GM12878 (cell line): Measurements from ENCODE around the gene PDGFB. TPM values are rescaled to one million over a fixed set of nuclear protein-coding genes. Genes with fewer than 3 reads are reported as not detected.
A peak's percentile ranks its signal among the peaks of the same experiment; 100 is the strongest.

Source experiments
- BCL11A ChIP-seq: IDR thresholded peaks from 2 replicates; pipeline ENCODE4 v1.6.1; 2011; ENCODE audit warnings: low read depth, low read length
- CREM ChIP-seq: IDR thresholded peaks from 2 replicates; pipeline ENCODE4 v1.6.1; 2014; ENCODE audit warnings: antibody characterized with exemption, low read depth
- FOXK2 ChIP-seq: fragments of 450-650 bp; IDR thresholded peaks from 2 replicates; pipeline ENCODE4 v1.6.1; 2017; ENCODE audit warnings: mild to moderate bottlenecking, moderate library complexity
- IRF5 ChIP-seq: fragments of 450-650 bp; IDR thresholded peaks from 2 replicates; pipeline ENCODE4 v1.6.1; 2017; ENCODE audit warnings: borderline replicate concordance
- KDM1A ChIP-seq: fragments of 200-600 bp; sonication (generic); IDR thresholded peaks from 2 replicates; pipeline ENCODE4 v1.6.1; 2016; ENCODE audit warnings: borderline replicate concordance
- MEF2A ChIP-seq: IDR thresholded peaks from 2 replicates; pipeline ENCODE4 v1.6.1; 2011; ENCODE audit warnings: low read depth, mild to moderate bottlenecking, low read length, moderate library complexity; ENCODE audit not compliant: insufficient read depth
- NFIC ChIP-seq: IDR thresholded peaks from 2 replicates; pipeline ENCODE4 v1.6.1; 2012; ENCODE audit warnings: low read depth, mild to moderate bottlenecking, inconsistent platforms, low read length, moderate library complexity
- POLR2A ChIP-seq: IDR thresholded peaks from 2 replicates; pipeline ENCODE4 v1.6.1; 2011; ENCODE audit warnings: low read depth, mild to moderate bottlenecking, low read length
- RCOR1 ChIP-seq: conservative IDR thresholded peaks from 2 replicates; pipeline ENCODE4 v1.6.1; 2012; ENCODE audit warnings: low read depth, low read length, improper control_type of control experiment
- RELA ChIP-seq: fragments of 450-650 bp; IDR thresholded peaks from 2 replicates; pipeline ENCODE4 v1.8.0; 2014; ENCODE audit warnings: borderline replicate concordance; ENCODE audit not compliant: partially characterized antibody
- RUNX3 ChIP-seq: IDR thresholded peaks from 2 replicates; pipeline ENCODE4 v1.6.1; 2012; ENCODE audit warnings: low read length, inconsistent platforms
- SMC3 ChIP-seq: IDR thresholded peaks from 2 replicates; pipeline ENCODE4 v1.6.1; 2011; ENCODE audit warnings: low read length, improper control_type of control experiment, borderline replicate concordance
- SP1 ChIP-seq: IDR thresholded peaks from one replicate; pipeline ENCODE4 v1.6.1; 2011; ENCODE audit warnings: low read depth, low read length
- SREBF2 ChIP-seq: IDR thresholded peaks from 2 replicates; pipeline ENCODE4 v1.6.1; 2012; ENCODE audit warnings: mild to moderate bottlenecking, low read length
- TBL1XR1 ChIP-seq: IDR thresholded peaks from 2 replicates; pipeline ENCODE4 v1.6.1; 2012; ENCODE audit warnings: low read depth, low read length, improper control_type of control experiment
- ZNF592 ChIP-seq: fragments of 450-650 bp; IDR thresholded peaks from 2 replicates; pipeline ENCODE4 v1.6.1; 2017; ENCODE audit warnings: mild to moderate bottlenecking, moderate library complexity
- ZSCAN29 ChIP-seq: fragments of 450-650 bp; IDR thresholded peaks from 2 replicates; pipeline ENCODE4 v1.6.1; 2017; ENCODE audit warnings: mild to moderate bottlenecking, moderate library complexity
- polyA plus RNA-seq, 11 experiments: library from polyadenylated mRNA; depleted of rRNA in 4 of 11; unstranded in 6 of 11; stranded (reverse) in 5 of 11; fragments of >200 nt; fragmentation: Nextera tagmentation in 4 of 11; fragmentation: Illumina TruSeq in 1 of 11; extraction: Ambion mirVana in 4 of 11; extraction: Trizol in 1 of 11; gene quantifications; 1 replicate in 1 of 11; 2 replicates in 10 of 11; pipeline versions ENCODE4 v1.2.1 to v1.2.3, GENCODE V29; 2011 to 2016; ENCODE audit warnings: inconsistent platforms in 2 of 11, missing spikeins in 2 of 11, low read depth in 1 of 11
- total RNA-seq, 4 experiments: library from RNA; depleted of rRNA in 3 of 4; stranded (reverse); fragments of >200 nt in 3 of 4; fragmentation: Illumina TruSeq in 1 of 4; extraction: Trizol in 1 of 4; gene quantifications; 2 replicates each; pipeline versions ENCODE4 v1.2.1 to v1.2.3, GENCODE V29; 2013 to 2021

PDGFB gene
- total and polyA plus RNA-seq, 10 of the 15 experiments (the other 5 are each of a cell fraction or from before 2014, with no cell fraction given), result 0.13 to 1.1 (median 0.56) TPM; not detected in 1

GRCh38 chr22:39236321-39237317 lies 8.2 kb downstream of the PDGFB start (continued):
- TF ChIP-seq NFIC, result peak; percentile 84; the same call in 1 of the 2 replicates
- TF ChIP-seq ZSCAN29, result no peak
- TF ChIP-seq RELA, result no peak
- TF ChIP-seq IRF5, result no peak
- TF ChIP-seq SP1, result peak; percentile 62
- no peak for TF ChIP-seq SREBF2
- no peak for TF ChIP-seq POLR2A
- no peak for TF ChIP-seq SMC3
- peak; percentile 84 for TF ChIP-seq BCL11A
- TF ChIP-seq TBL1XR1, result peak; percentile 78; the same call in 1 of the 2 replicates
- TF ChIP-seq KDM1A, result no peak
- no peak for TF ChIP-seq FOXK2
- peak; percentile 80 for TF ChIP-seq CREM
- no peak for TF ChIP-seq ZNF592
- peak; percentile 98 for TF ChIP-seq RUNX3
- TF ChIP-seq MEF2A, result peak; percentile 81
- 0 out of 2 replicates have a peak, but pooled peaks have one; percentile 83 for TF ChIP-seq RCOR1
